ENCODE data around the gene IL10RB.
A peak's percentile ranks its signal among the peaks of the same experiment; 100 is the strongest.
"Not testable (repeated sequence)": the region's sequence is repeated elsewhere in the genome, so short reads cannot be mapped to it uniquely, and the experiment has no call there.

IL10RB gene

GRCh38 chr21:33266050-33266788 lies at the start of gene IL10RB:
Gene IL10RB (plus strand): TSS chr21:33266367. CDS start chr21:33266466, 99 bp downstream.
- peak; percentile 50 for DNase-seq

GRCh38 chr21:33217138-33217520 lies 49.0 kb upstream of the IL10RB start:
- no peak for DNase-seq

GRCh38 chr21:33219300-33219699 lies 46.9 kb upstream of the IL10RB start:
- DNase-seq, result no peak

GRCh38 chr21:33219954-33220353 lies 46.2 kb upstream of the IL10RB start:
- no peak for DNase-seq

GRCh38 chr21:33225376-33225775 lies 40.8 kb upstream of the IL10RB start:
- not testable (repeated sequence) for DNase-seq

- DNase-seq, result no peak
Measured at GRCh38 chr21:33228455-33228854, 37.7 kb upstream of the IL10RB start.

GRCh38 chr21:33229099-33229783 lies 36.9 kb upstream of the IL10RB start:
- no peak for DNase-seq

GRCh38 chr21:33229784-33230544 lies 36.2 kb upstream of the IL10RB start, which contains the start of gene IFNAR2:
Gene IFNAR2 (plus strand): TSS chr21:33229938. CDS start chr21:33241923, 11,985 bp downstream.
- DNase-seq, result peak; percentile 54

GRCh38 chr21:33230545-33231324 lies 35.4 kb upstream of the IL10RB start:
- DNase-seq, result no peak

GRCh38 chr21:33231526-33231925 lies 34.6 kb upstream of the IL10RB start:
- no peak for DNase-seq

- DNase-seq, result no peak
Measured at GRCh38 chr21:33232291-33233034, 33.7 kb upstream of the IL10RB start.

GRCh38 chr21:33234635-33235520 lies 31.3 kb upstream of the IL10RB start:
- DNase-seq, result no peak

GRCh38 chr21:33236013-33236686 lies 30.0 kb upstream of the IL10RB start:
- DNase-seq, result no peak

- DNase-seq, result no peak
Measured at GRCh38 chr21:33236766-33237165, 29.4 kb upstream of the IL10RB start.

- no peak for DNase-seq
Measured at GRCh38 chr21:33237486-33237885, 28.7 kb upstream of the IL10RB start.

- DNase-seq, result no peak
Measured at GRCh38 chr21:33238146-33238545, 28.0 kb upstream of the IL10RB start.

- DNase-seq, result no peak
Measured at GRCh38 chr21:33238565-33239255, 27.5 kb upstream of the IL10RB start.

- not testable (repeated sequence) for DNase-seq
Measured at GRCh38 chr21:33239559-33240127, 26.5 kb upstream of the IL10RB start.

GRCh38 chr21:33240404-33240803 lies 25.8 kb upstream of the IL10RB start:
- no peak for DNase-seq

Measured in DMS153 (cell line).